ENCODE data around the gene KLHL15. TPM values are rescaled to one million over a fixed set of nuclear protein-coding genes. Genes with fewer than 3 reads are reported as not detected.

Gene KLHL15
- total and polyA plus RNA-seq, 2 of the 13 experiments (the other 11 are each of a cell fraction or from before 2014, with no cell fraction given) = 2.8 to 5.5 TPM

DNA sequence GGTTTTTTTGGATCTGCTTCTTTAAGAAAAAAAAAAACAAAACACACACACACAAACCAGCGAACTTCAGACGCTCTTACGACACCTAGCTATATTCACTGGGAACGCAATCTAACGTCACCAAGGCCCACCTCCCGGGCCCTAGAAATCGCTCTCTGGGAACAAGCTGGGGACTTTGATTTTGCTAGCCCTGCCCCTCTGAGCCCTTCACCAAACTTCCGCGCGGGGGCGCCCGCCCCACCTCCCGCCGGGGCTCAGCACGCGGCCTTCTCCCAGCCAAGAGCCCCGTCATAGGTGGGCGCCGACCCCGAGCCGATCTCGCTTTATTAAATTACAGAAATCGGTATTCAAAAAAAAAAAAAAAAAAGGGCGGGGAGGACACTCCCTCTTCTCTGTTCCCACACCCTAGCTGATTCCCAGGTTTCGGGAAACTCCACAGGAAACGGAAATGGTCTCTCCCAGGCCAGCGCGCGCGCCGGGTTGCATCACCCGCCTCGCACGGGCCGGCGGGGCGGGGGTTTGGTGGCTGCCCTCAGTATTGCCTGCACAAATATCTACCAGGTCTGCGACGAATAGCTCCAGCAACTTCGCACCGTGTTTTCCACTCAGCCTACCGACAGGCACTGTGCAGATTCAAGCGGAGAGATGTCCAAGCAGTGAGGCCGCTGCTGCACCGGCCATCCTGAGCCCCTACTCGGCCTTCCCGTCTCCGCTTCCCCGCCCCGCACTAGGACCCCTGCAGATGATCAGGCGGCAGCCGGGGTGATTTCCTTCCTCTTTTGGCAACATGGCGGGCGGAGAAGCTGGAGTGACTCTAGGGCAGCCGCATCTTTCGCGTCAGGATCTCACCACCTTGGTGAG lies 27.4 kb upstream of the KLHL15 start, which contains the start of gene EIF2S3 (continued):
- TF ChIP-seq, protein P1, sequence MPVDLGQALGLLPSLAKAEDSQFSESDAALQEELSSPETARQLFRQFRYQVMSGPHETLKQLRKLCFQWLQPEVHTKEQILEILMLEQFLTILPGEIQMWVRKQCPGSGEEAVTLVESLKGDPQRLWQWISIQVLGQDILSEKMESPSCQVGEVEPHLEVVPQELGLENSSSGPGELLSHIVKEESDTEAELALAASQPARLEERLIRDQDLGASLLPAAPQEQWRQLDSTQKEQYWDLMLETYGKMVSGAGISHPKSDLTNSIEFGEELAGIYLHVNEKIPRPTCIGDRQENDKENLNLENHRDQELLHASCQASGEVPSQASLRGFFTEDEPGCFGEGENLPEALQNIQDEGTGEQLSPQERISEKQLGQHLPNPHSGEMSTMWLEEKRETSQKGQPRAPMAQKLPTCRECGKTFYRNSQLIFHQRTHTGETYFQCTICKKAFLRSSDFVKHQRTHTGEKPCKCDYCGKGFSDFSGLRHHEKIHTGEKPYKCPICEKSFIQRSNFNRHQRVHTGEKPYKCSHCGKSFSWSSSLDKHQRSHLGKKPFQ (CRISPR knock-in tag; IDR thresholded peaks at IDR 0.05; ENCODE audit: insufficient replicate concordance) = no peak
- TF ChIP-seq NFE2L1 (CRISPR knock-in tag; IDR thresholded peaks at IDR 0.05; ENCODE audit: borderline replicate concordance) = no peak
- TF ChIP-seq ZZZ3 (CRISPR knock-in tag; IDR thresholded peaks at IDR 0.05; ENCODE audit: borderline replicate concordance) = no peak; the same call in 1 of the 2 replicates
- no peak for TF ChIP-seq SRSF4 (IDR thresholded peaks at IDR 0.05; ENCODE audit: low read depth, low read length, poor library complexity, severe bottlenecking)
- no peak for TF ChIP-seq MLLT10 (CRISPR knock-in tag; IDR thresholded peaks at IDR 0.05)
- TF ChIP-seq, protein P2, sequence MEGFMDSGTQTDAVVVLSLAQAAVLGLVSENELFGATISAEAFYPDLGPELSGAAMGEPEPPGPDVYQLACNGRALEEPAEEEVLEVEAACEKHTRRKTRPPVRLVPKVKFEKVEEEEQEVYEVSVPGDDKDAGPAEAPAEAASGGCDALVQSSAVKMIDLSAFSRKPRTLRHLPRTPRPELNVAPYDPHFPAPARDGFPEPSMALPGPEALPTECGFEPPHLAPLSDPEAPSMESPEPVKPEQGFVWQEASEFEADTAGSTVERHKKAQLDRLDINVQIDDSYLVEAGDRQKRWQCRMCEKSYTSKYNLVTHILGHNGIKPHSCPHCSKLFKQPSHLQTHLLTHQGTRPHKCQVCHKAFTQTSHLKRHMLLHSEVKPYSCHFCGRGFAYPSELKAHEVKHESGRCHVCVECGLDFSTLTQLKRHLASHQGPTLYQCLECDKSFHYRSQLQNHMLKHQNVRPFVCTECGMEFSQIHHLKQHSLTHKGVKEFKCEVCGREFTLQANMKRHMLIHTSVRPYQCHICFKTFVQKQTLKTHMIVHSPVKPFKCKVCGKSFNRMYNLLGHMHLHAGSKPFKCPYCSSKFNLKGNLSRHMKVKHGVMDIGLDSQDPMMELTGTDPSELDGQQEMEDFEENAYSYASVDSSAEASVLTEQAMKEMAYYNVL (CRISPR knock-in tag; IDR thresholded peaks at IDR 0.05; ENCODE audit: borderline replicate concordance) = no peak
- TF ChIP-seq, protein P3, sequence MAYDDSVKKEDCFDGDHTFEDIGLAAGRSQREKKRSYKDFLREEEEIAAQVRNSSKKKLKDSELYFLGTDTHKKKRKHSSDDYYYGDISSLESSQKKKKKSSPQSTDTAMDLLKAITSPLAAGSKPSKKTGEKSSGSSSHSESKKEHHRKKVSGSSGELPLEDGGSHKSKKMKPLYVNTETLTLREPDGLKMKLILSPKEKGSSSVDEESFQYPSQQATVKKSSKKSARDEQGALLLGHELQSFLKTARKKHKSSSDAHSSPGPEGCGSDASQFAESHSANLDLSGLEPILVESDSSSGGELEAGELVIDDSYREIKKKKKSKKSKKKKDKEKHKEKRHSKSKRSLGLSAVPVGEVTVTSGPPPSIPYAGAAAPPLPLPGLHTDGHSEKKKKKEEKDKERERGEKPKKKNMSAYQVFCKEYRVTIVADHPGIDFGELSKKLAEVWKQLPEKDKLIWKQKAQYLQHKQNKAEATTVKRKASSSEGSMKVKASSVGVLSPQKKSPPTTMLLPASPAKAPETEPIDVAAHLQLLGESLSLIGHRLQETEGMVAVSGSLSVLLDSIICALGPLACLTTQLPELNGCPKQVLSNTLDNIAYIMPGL (CRISPR knock-in tag; IDR thresholded peaks at IDR 0.05; ENCODE audit: borderline replicate concordance in 1 of 2, low read depth in 1 of 2) = peak; percentile 30 to 70; a peak in 2 of 4 replicates
- TF ChIP-seq NFKB2 (CRISPR knock-in tag; IDR thresholded peaks at IDR 0.05; ENCODE audit: borderline replicate concordance) = peak; percentile 41; the same call in 1 of the 2 replicates
- TF ChIP-seq ZNF143 (CRISPR knock-in tag; IDR thresholded peaks at IDR 0.05) = peak; percentile 58; the same call in 1 of the 2 replicates
- TF ChIP-seq HDAC2 (CRISPR knock-in tag; IDR thresholded peaks at IDR 0.05) = no peak
- TF ChIP-seq, protein P4, sequence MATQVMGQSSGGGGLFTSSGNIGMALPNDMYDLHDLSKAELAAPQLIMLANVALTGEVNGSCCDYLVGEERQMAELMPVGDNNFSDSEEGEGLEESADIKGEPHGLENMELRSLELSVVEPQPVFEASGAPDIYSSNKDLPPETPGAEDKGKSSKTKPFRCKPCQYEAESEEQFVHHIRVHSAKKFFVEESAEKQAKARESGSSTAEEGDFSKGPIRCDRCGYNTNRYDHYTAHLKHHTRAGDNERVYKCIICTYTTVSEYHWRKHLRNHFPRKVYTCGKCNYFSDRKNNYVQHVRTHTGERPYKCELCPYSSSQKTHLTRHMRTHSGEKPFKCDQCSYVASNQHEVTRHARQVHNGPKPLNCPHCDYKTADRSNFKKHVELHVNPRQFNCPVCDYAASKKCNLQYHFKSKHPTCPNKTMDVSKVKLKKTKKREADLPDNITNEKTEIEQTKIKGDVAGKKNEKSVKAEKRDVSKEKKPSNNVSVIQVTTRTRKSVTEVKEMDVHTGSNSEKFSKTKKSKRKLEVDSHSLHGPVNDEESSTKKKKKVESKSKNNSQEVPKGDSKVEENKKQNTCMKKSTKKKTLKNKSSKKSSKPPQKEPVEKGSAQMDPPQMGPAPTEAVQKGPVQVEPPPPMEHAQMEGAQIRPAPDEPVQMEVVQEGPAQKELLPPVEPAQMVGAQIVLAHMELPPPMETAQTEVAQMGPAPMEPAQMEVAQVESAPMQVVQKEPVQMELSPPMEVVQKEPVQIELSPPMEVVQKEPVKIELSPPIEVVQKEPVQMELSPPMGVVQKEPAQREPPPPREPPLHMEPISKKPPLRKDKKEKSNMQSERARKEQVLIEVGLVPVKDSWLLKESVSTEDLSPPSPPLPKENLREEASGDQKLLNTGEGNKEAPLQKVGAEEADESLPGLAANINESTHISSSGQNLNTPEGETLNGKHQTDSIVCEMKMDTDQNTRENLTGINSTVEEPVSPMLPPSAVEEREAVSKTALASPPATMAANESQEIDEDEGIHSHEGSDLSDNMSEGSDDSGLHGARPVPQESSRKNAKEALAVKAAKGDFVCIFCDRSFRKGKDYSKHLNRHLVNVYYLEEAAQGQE (IDR thresholded peaks at IDR 0.05; ENCODE audit: borderline replicate concordance in 1 of 2, low read depth in 1 of 2, low read length in 2 of 2) = no peak
- no peak for TF ChIP-seq ZKSCAN8 (CRISPR knock-in tag; IDR thresholded peaks at IDR 0.05; ENCODE audit: borderline replicate concordance)
- TF ChIP-seq IRF2 (CRISPR knock-in tag; IDR thresholded peaks at IDR 0.05) = 0 out of 2 replicates have a peak, but pooled peaks have one; percentile 19
- no peak; the same call in 1 of the 2 replicates for TF ChIP-seq NR2C2 (CRISPR knock-in tag; IDR thresholded peaks at IDR 0.05; ENCODE audit: borderline replicate concordance)
- no peak for TF ChIP-seq ZNF20 (CRISPR knock-in tag; IDR thresholded peaks at IDR 0.05)
- no peak for TF ChIP-seq ZNF782 (CRISPR knock-in tag; IDR thresholded peaks at IDR 0.05; ENCODE audit: borderline replicate concordance)
- TF ChIP-seq ZBTB7A (CRISPR knock-in tag; IDR thresholded peaks at IDR 0.05) = no peak
- no peak for TF ChIP-seq ZNF121 (CRISPR knock-in tag; IDR thresholded peaks at IDR 0.05)

Measured in HepG2 (cell line).